Omental fat pad (tissue), 4 donors: ENCODE data around the gene RNF14. TPM values are rescaled to one million over a fixed set of nuclear protein-coding genes. Genes with fewer than 3 reads are reported as not detected.

ENCODE experiments used
- ATAC-seq: fragments of 150-250 bp; one replicate; pipeline ENCODE4 v1.9.1; 2016; ENCODE audit warnings: mild to moderate bottlenecking, moderate library complexity; ENCODE audit not compliant: low FRiP score
- DNase-seq: peaks from one replicate; pipeline ENCODE4 v3.0.0-alpha.2; 2019; ENCODE audit warnings: low spot score
- total RNA-seq, 4 donors: library from RNA; depleted of rRNA; stranded (reverse); fragments of >200 nt; gene quantifications; one replicate each; pipeline ENCODE4 v1.1.0, GENCODE V29; 2016
- TF ChIP-seq, protein P1 (sequence below), 3 donors: fragments of 450-650 bp; IDR thresholded peaks; one replicate each; pipeline ENCODE4 v1.5.1; 2016 to 2017; ENCODE audit warnings: antibody characterized with exemption in 3 of 3, mild to moderate bottlenecking in 3 of 3, moderate library complexity in 2 of 3

RNF14 gene
- total RNA-seq, 4 donors from 2014 or later = 47.3 to 107 (median 66.7) TPM

GRCh38 chr5:142014911-142015584, 46.1 kb downstream of the RNF14 start:
- TF ChIP-seq, protein P1, sequence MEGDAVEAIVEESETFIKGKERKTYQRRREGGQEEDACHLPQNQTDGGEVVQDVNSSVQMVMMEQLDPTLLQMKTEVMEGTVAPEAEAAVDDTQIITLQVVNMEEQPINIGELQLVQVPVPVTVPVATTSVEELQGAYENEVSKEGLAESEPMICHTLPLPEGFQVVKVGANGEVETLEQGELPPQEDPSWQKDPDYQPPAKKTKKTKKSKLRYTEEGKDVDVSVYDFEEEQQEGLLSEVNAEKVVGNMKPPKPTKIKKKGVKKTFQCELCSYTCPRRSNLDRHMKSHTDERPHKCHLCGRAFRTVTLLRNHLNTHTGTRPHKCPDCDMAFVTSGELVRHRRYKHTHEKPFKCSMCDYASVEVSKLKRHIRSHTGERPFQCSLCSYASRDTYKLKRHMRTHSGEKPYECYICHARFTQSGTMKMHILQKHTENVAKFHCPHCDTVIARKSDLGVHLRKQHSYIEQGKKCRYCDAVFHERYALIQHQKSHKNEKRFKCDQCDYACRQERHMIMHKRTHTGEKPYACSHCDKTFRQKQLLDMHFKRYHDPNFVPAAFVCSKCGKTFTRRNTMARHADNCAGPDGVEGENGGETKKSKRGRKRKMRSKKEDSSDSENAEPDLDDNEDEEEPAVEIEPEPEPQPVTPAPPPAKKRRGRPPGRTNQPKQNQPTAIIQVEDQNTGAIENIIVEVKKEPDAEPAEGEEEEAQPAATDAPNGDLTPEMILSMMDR (IDR thresholded peaks at IDR 0.05) = no peak
- DNase-seq (no peak), ATAC-seq (peak; percentile 11)

GRCh38 chr5:142015781-142016533, 47.1 kb downstream of the RNF14 start:
- no peak for DNase-seq

DNA sequence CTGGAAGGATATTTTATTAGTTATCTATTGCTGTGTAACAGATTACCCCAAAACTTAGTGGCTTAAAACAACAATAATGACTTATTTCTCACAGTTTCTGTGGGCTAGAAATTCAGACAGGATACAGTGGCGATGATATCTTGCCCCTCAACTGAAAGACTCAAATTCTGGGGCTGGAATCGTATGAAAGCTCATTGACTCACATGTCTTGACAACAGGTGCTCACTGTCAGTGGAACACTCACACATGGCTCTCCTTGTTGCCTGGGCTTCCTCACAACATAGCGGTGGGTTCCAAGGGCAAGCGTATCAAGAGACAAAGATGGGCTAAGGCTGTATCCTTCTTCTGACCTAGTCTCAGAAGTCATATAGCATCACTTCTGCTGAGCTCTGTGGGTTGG, 47.7 kb downstream of the RNF14 start:
- no peak for DNase-seq
- TF ChIP-seq, protein P1 (IDR thresholded peaks at IDR 0.05) = no peak
- ATAC-seq = no peak

More at GRCh38 chr5:142015781-142016533, 47.1 kb downstream of the RNF14 start:
- TF ChIP-seq, protein P1 (IDR thresholded peaks at IDR 0.05) = no peak
- no peak for ATAC-seq

- TF ChIP-seq, protein P1 (IDR thresholded peaks at IDR 0.05) = no peak
- ATAC-seq (no peak), DNase-seq (no peak)
Measured at GRCh38 chr5:142017832-142018427, 49.0 kb downstream of the RNF14 start.

DNA sequence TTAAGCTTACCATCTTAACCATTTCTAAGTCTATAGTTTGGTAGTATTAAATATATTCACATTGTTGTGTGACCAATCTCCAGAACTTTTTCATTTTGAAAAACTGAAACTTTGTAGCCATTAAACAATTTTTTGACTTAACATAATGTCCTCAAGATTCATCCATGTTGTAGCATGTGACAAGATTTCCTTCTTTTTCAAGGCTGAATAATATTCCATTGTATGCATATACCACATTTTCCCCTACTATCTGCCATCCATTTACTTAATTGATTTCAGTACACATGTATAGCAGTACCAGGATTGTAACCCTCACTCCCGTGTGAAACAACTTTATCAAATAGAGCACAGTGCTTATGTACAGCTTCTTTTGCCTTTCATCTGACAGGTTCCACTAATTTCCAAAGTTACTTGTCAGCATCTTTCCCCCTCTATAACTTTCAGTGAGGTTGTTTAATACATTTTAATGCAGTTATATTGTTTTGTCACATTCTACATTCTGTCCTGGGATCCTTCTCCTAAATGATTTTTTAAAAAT, 51.3 kb downstream of the RNF14 start:
- no peak for DNase-seq
- TF ChIP-seq, protein P1 (IDR thresholded peaks at IDR 0.05) = no peak
- no peak for ATAC-seq

GRCh38 chr5:142023836-142024235, 54.9 kb downstream of the RNF14 start:
- ATAC-seq (no peak), DNase-seq (no peak)
- TF ChIP-seq, protein P1 (IDR thresholded peaks at IDR 0.05) = no peak
